Fibroblast of skin of abdomen (primary cell): ENCODE results near the gene SPACA7. TPM values are rescaled to one million over a fixed set of nuclear protein-coding genes. Genes with fewer than 3 reads are reported as not detected.

ENCODE experiments used
- DNase-seq: peaks from one replicate; pipeline ENCODE4 v3.0.0-alpha.2; 2013
- polyA plus RNA-seq, 2 experiments: library from polyadenylated mRNA; unstranded; fragments of 120-200 nt; gene quantifications; one replicate each; pipeline ENCODE4 v1.2.1, GENCODE V29; 2013; ENCODE audit not compliant: insufficient read length in 2 of 2

The SPACA7 gene
- not detected for polyA plus RNA-seq (2013, experiment 1 of 2; ENCODE audit: insufficient read length)
- not detected for polyA plus RNA-seq (2013, experiment 2 of 2; ENCODE audit: insufficient read length)

GRCh38 chr13:112376050-112376681 lies at the start of gene SPACA7:
Gene SPACA7, plus strand, starts transcription at chr13:112376355. Its CDS starts 31 bp downstream, at chr13:112376386.
- no peak for DNase-seq

GRCh38 chr13:112326821-112327370 lies 49.3 kb upstream of the SPACA7 start:
- no peak for DNase-seq

- no peak for DNase-seq
Measured at GRCh38 chr13:112328936-112329335, 47.2 kb upstream of the SPACA7 start.

GRCh38 chr13:112329376-112329775 lies 46.8 kb upstream of the SPACA7 start:
- no peak for DNase-seq

- no peak for DNase-seq
Measured at GRCh38 chr13:112330066-112330465, 46.1 kb upstream of the SPACA7 start.

GRCh38 chr13:112330479-112331381 lies 45.4 kb upstream of the SPACA7 start:
- DNase-seq: no peak

GRCh38 chr13:112331675-112332074 lies 44.5 kb upstream of the SPACA7 start:
- DNase-seq: no peak

GRCh38 chr13:112332727-112333126 lies 43.4 kb upstream of the SPACA7 start:
- DNase-seq: no peak

- no peak for DNase-seq
Measured at GRCh38 chr13:112333756-112334543, 42.2 kb upstream of the SPACA7 start.

- DNase-seq: no peak
Measured at GRCh38 chr13:112335135-112335534, 41.0 kb upstream of the SPACA7 start.

GRCh38 chr13:112341446-112341845 lies 34.7 kb upstream of the SPACA7 start:
- DNase-seq: no peak

- DNase-seq: no peak
Measured at GRCh38 chr13:112341976-112342735, 34.0 kb upstream of the SPACA7 start.

- DNase-seq: no peak
Measured at GRCh38 chr13:112342841-112343361, 33.3 kb upstream of the SPACA7 start.

- no peak for DNase-seq
Measured at GRCh38 chr13:112343591-112343990, 32.6 kb upstream of the SPACA7 start.

- no peak for DNase-seq
Measured at GRCh38 chr13:112345826-112346172, 30.4 kb upstream of the SPACA7 start.

- DNase-seq: no peak
Measured at GRCh38 chr13:112346173-112346898, 29.8 kb upstream of the SPACA7 start.

GRCh38 chr13:112346899-112347229 lies 29.3 kb upstream of the SPACA7 start:
- DNase-seq: no peak

- no peak for DNase-seq
Measured at GRCh38 chr13:112347986-112348385, 28.2 kb upstream of the SPACA7 start.

- no peak for DNase-seq
Measured at GRCh38 chr13:112348642-112349345, 27.4 kb upstream of the SPACA7 start.

- no peak for DNase-seq
Measured at GRCh38 chr13:112349681-112350080, 26.5 kb upstream of the SPACA7 start.
